WERI-Rb-1 (cell line): Measurements from ENCODE around the gene ADAR.

Source experiments
- DNase-seq: peaks from one replicate; pipeline ENCODE4 v3.0.0-alpha.2; 2020
- H3K27ac ChIP-seq: fragments of 250-450 bp; sonication (Bioruptor Pico); 2 replicates; pipeline ENCODE4 v1.5.1; 2020; ENCODE audit warnings: mild to moderate bottlenecking, moderate library complexity
- H3K27me3 ChIP-seq: fragments of 250-450 bp; sonication (Bioruptor Pico); 2 replicates; pipeline ENCODE4 v1.5.1; 2021; ENCODE audit warnings: mild to moderate bottlenecking, low read depth, moderate library complexity; ENCODE audit not compliant: insufficient read depth, severe bottlenecking
- H3K36me3 ChIP-seq: fragments of 250-450 bp; sonication (Bioruptor Pico); 2 replicates; pipeline ENCODE4 v1.5.1; 2020; ENCODE audit warnings: mild to moderate bottlenecking, moderate library complexity
- H3K4me3 ChIP-seq: 2 replicates; pipeline ENCODE4 v1.5.1; 2011; ENCODE audit warnings: low read depth, mild to moderate bottlenecking, control low read depth, low read length
- H3K9me3 ChIP-seq: fragments of 250-450 bp; sonication (Bioruptor Pico); 2 replicates; pipeline ENCODE4 v1.5.1; 2021; ENCODE audit warnings: mild to moderate bottlenecking, moderate library complexity; ENCODE audit not compliant: severe bottlenecking
- TF ChIP-seq, protein P1 (sequence below): IDR thresholded peaks from 2 replicates; pipeline ENCODE4 v1.5.1; 2011; ENCODE audit warnings: low read depth, mild to moderate bottlenecking, control low read depth, inconsistent platforms, low read length

The ADAR gene

DNA sequence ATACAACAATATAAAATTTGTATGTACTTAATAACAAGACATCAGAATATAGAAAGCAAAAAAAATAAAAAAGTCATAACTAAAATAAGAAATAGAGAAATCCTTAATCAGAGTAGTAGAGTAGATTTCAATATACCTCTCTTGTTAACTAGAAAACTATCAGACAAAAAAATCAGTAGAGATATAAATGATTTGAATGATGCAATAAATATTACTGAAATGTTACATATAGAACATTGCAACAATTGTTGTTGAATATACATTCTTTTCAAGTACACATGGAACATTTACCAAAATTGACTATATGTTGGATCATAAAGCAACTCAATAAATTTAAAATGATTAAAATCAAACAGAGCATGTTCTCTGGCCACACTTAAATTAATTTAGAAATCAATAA, 31.9 kb upstream of the ADAR start:
- peaks cover 20% of the 10 kb centered on the region for H3K9me3 ChIP-seq
- TF ChIP-seq, protein P1, sequence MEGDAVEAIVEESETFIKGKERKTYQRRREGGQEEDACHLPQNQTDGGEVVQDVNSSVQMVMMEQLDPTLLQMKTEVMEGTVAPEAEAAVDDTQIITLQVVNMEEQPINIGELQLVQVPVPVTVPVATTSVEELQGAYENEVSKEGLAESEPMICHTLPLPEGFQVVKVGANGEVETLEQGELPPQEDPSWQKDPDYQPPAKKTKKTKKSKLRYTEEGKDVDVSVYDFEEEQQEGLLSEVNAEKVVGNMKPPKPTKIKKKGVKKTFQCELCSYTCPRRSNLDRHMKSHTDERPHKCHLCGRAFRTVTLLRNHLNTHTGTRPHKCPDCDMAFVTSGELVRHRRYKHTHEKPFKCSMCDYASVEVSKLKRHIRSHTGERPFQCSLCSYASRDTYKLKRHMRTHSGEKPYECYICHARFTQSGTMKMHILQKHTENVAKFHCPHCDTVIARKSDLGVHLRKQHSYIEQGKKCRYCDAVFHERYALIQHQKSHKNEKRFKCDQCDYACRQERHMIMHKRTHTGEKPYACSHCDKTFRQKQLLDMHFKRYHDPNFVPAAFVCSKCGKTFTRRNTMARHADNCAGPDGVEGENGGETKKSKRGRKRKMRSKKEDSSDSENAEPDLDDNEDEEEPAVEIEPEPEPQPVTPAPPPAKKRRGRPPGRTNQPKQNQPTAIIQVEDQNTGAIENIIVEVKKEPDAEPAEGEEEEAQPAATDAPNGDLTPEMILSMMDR: no peak
- H3K27ac ChIP-seq: no peak overlapping the region
- H3K4me3 ChIP-seq: no peak overlapping the region
- no peak for DNase-seq
- no peaks in the 10 kb centered on the region for H3K36me3 ChIP-seq
- peaks cover 25% of the 10 kb centered on the region for H3K27me3 ChIP-seq

DNA sequence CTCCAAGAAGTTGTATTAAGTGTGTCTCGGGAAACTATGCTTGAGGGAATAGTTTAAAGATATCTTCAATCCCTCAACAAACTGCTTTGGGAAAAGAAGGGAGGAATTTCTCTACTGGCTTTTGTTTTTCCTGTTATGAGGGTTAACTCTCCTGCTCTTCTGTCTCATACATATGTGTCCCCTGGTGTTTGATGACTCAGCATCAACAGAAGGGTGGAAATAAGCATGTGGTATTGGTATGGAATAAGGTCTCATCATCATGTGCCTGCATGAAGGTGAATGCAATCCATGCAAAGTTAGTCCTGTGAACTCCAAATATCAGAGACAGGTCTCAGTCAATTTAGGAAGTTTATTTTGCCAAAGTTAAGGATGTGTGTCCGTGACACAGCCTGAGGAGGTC, 27.2 kb upstream of the ADAR start:
- H3K27me3 ChIP-seq: peaks cover 25% of the 10 kb centered on the region
- TF ChIP-seq, protein P1: no peak
- H3K4me3 ChIP-seq: no peak overlapping the region
- no peak for DNase-seq
- no peaks in the 10 kb centered on the region for H3K36me3 ChIP-seq
- H3K9me3 ChIP-seq: peaks cover 21% of the 10 kb centered on the region
- H3K27ac ChIP-seq: no peak overlapping the region

DNA sequence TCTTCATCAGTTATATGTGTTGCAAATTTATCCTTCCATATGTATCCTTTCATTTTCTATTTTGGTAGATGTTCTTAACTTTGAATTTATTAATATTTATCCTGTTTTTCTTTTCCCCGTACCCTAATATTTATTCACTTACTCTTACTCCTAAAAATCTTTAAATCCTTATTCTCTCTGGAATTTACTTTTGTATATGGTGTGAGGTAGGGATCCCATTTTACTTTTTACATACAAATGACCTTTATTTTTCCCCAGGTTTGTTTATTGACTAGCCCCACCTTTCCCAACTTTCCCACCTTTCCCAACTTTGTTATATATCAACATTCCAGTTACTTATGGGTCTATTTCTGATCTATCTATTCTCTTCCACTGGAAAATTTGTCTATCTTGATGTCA, 21.7 kb upstream of the ADAR start:
- Histone ChIP-seq H3K4me3 (no peak overlapping the region), H3K9me3 (peaks cover 19% of the 10 kb centered on the region), H3K36me3 (peaks cover 12% of the 10 kb centered on the region), H3K27ac (no peak overlapping the region), H3K27me3 (peaks cover 4% of the 10 kb centered on the region)
- TF ChIP-seq, protein P1: no peak
- no peak for DNase-seq

DNA sequence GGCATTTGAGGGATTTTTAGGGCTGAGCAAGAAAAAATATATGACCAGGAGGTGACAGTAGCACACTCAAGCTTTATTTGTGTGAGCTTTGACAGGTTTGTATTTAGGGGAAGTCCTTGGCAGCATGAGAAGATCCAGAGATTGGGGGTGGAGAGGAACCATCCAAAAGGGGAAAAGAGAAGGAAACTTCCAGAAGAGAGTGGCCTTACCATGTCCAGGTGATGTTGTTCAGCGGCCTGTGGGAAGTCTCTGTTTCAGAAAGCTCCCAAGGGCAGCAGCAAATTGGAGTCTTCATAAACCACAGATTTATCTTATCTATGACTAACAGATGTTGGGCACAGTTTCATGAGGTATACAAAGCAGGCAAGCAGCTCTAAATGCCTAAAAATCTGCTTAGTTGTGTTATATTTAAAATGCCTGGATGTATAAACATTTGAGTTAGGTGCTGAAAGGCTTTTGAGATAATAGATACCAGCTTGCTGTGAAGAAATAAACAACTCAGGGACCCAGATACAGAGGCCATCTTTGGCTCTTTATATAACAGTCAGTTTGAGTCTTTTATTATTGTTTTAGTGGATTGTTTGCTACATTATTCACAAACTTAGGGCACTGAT, 21.2 kb upstream of the ADAR start:
- H3K36me3 ChIP-seq: peaks cover 17% of the 10 kb centered on the region
- TF ChIP-seq, protein P1: no peak
- H3K27ac ChIP-seq: no peak overlapping the region
- H3K4me3 ChIP-seq: no peak overlapping the region
- DNase-seq: no peak
- peaks cover 19% of the 10 kb centered on the region for H3K9me3 ChIP-seq
- H3K27me3 ChIP-seq: peaks cover 4% of the 10 kb centered on the region

DNA sequence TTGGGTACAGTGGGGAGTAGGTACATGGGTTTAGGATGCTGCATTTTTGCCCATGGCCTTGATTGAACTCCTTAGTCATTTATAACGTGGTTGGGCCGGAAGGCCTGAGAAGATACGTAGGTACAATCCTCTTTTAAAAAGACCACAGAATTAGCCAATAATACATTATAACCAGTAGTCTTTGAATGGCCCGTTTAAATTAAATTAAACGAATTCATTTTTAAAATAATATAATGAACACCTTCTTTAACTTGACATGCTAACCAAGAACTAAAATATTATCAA, 20.1 kb upstream of the ADAR start:
- no peaks in the 10 kb centered on the region for H3K27me3 ChIP-seq
- TF ChIP-seq, protein P1: no peak
- peaks cover 19% of the 10 kb centered on the region for H3K9me3 ChIP-seq
- peaks cover 19% of the 10 kb centered on the region for H3K36me3 ChIP-seq
- DNase-seq: no peak
- H3K27ac ChIP-seq: peak overlapping the region; percentile 94
- H3K4me3 ChIP-seq: peak overlapping the region; percentile 79
